Choroid plexus epithelial cell (primary cell): Measurements from ENCODE around the gene SLC2A10.

Experiments
- DNase-seq: peaks from one replicate; pipeline ENCODE4 v3.0.0-alpha.2; 2010; ENCODE audit warnings: low read depth
- H3K4me3 ChIP-seq: 2 replicates; pipeline ENCODE4 v1.5.1; 2011; ENCODE audit warnings: low read depth, mild to moderate bottlenecking, control low read depth, low read length, moderate library complexity
- TF ChIP-seq, protein P1 (sequence below): conservative IDR thresholded peaks from 2 replicates; pipeline ENCODE4 v1.5.1; 2011; ENCODE audit warnings: low read depth, mild to moderate bottlenecking, control low read depth, inconsistent platforms, low read length, moderate library complexity

Gene SLC2A10

GRCh38 chr20:46764068-46764467 is 54.6 kb downstream of the SLC2A10 start:
- no peak overlapping the region for H3K4me3 ChIP-seq
- no peak for DNase-seq
- TF ChIP-seq, protein P1, sequence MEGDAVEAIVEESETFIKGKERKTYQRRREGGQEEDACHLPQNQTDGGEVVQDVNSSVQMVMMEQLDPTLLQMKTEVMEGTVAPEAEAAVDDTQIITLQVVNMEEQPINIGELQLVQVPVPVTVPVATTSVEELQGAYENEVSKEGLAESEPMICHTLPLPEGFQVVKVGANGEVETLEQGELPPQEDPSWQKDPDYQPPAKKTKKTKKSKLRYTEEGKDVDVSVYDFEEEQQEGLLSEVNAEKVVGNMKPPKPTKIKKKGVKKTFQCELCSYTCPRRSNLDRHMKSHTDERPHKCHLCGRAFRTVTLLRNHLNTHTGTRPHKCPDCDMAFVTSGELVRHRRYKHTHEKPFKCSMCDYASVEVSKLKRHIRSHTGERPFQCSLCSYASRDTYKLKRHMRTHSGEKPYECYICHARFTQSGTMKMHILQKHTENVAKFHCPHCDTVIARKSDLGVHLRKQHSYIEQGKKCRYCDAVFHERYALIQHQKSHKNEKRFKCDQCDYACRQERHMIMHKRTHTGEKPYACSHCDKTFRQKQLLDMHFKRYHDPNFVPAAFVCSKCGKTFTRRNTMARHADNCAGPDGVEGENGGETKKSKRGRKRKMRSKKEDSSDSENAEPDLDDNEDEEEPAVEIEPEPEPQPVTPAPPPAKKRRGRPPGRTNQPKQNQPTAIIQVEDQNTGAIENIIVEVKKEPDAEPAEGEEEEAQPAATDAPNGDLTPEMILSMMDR: no peak

DNA sequence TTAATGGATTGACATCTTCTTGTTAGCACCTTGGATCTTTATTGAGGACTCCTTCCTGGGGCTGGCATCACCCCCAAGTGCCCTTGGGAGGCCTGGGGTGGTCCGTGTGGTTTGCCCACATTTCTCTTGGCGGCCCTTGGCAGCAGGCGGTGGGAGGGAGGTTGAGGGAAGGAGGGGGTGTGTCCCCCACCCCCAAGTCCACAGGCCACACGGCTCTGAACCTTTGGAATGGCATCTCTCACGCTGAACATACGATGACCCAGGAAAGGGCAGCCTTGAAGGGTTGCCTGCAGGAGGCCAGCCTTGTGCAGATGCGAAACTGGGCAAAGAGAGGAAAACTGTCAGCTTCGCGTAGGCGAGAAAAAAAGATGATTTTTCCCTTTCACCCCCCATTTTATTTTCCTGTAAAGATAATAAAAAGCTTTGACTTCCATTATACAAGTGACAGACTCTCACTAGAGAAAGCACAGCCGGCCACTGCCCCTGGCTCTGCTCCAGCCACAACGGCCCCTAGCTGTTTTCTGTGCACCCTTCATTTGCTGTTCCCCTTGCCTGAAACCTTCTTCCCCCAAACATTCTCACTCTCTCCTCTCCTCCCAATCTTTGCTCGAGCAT is 56.2 kb downstream of the SLC2A10 start:
- no peak for DNase-seq
- TF ChIP-seq, protein P1: no peak
- H3K4me3 ChIP-seq: no peak overlapping the region

GRCh38 chr20:46767127-46767761 is 57.8 kb downstream of the SLC2A10 start:
- peak; percentile 64 for DNase-seq
- no peak overlapping the region for H3K4me3 ChIP-seq
- TF ChIP-seq, protein P1: peak; percentile 80

DNA sequence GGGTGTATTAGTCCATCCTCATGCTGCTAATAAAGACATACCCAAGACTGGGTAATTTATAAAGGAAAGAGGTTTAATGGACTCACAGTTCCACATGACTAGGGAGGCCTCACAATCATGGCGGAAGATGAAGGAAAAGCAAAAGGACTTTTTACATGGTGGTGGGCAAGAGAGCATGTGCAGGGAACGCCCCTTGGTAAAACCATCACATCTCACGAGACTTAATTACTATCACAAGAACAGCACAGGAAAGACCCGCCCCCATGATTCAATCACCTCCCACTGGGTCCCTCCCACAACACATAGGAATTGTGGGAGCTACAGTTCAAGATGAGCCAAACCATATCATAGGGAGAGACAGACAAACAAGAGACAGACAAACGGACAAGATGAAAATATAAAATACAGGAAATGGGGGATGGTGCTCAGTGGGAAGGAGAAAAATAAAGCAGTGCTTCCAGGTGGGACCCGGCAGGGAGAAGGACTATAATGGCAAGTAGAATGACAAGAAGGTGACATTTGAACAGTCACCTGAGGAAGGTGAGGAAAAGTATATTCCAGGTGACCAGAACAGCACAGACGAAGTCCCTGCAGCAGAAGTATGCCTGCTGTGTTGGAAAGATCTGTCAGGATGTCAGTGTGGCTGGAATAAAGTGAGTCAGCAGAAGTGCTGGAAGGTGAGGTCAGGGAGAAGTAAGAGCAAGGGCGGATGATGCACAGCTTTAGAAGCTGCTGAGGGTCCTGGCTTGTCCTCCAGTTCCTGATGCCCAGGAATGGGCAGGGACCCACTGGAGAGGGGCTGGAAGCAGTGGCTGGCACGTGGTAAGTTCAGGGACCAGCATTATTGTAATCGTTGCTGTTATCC is 61.1 kb downstream of the SLC2A10 start:
- H3K4me3 ChIP-seq: no peak overlapping the region
- peak; percentile 38 for DNase-seq
- TF ChIP-seq, protein P1: no peak

DNA sequence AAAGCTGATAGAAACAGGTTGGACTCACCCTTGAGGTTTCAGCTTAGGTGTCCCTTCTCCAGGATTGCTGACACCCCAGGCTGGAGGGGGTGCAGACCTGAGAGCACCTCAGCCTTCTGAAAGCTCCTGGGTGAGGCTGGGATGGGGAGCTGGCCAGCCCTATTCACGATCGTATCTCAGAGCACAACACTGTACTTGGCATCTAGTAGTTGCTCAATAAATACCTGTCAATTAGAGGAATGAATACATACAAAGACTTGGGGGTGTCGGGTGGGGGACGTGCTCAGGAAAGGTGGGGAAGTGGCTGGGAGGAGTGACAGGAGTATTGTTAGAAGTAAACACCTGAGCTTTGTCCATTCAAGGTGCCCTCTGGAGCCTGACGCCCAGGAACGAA is 61.7 kb downstream of the SLC2A10 start:
- no peak overlapping the region for H3K4me3 ChIP-seq
- TF ChIP-seq, protein P1: no peak
- no peak for DNase-seq

GRCh38 chr20:46772901-46773300 is 63.5 kb downstream of the SLC2A10 start:
- DNase-seq: no peak
- TF ChIP-seq, protein P1: peak; percentile 34
- H3K4me3 ChIP-seq: no peak overlapping the region
